ENCODE results near the gene FLOT2. TPM values are rescaled to one million over a fixed set of nuclear protein-coding genes. Genes with fewer than 3 reads are reported as not detected.
A peak's percentile ranks its signal among the peaks of the same experiment; 100 is the strongest.

Gene FLOT2
- total RNA-seq, 3 donors from 2014 or later (not counting 1 experiment from before 2014, with no cell fraction given): 132 to 152 (median 152) TPM

GRCh38 chr17:28861393-28862203, 35.9 kb downstream of the FLOT2 start:
- H3K9me3 ChIP-seq (ENCODE audit: control insufficient read depth, insufficient read depth, low read length): no peaks in the 10 kb centered on the region
- DNase-seq: no peak
- no peak overlapping the region for H3K27ac ChIP-seq (ENCODE audit: low read length)
- H3K4me1 ChIP-seq (ENCODE audit: control insufficient read depth, insufficient read depth, low read length): no peaks in the 10 kb centered on the region
- peaks cover 27% of the 10 kb centered on the region for H3K36me3 ChIP-seq (ENCODE audit: control insufficient read depth, insufficient read depth, low read length)
- H3K27me3 ChIP-seq (ENCODE audit: control insufficient read depth, insufficient read depth, low read length): no peaks in the 10 kb centered on the region
- intact Hi-C loops (cut with micrococcal nuclease): no loop called here
- H3K4me3 ChIP-seq (ENCODE audit: low read length): no peak overlapping the region
- H3K4me3 Mint-ChIP-seq: no peak overlapping the region
- no peaks in the 10 kb centered on the region for H3K27me3 Mint-ChIP-seq (ENCODE audit: low read depth in 2 of 2)
- no peaks in the 10 kb centered on the region for H3K36me3 Mint-ChIP-seq
- ATAC-seq: no peak
- H3K9me3 Mint-ChIP-seq: no peaks in the 10 kb centered on the region
- no peaks in the 10 kb centered on the region for H3K4me1 Mint-ChIP-seq
- no peak for TF ChIP-seq CTCF (IDR thresholded peaks at IDR 0.05)
- peak overlapping the region in 1 of 2 donors; percentile 21 for H3K27ac Mint-ChIP-seq
- WGBS (ENCODE audit: insufficient coverage): 86% methylated on average over 8 of the region's 8 CpGs

GRCh38 chr17:28860363-28860808, 37.1 kb downstream of the FLOT2 start:
- Histone ChIP-seq H3K27ac (ENCODE audit: low read length) (no peak overlapping the region), H3K4me3 (ENCODE audit: low read length) (no peak overlapping the region)
- H3K27ac Mint-ChIP-seq: no peak overlapping the region

GRCh38 chr17:28858801-28859355, 38.7 kb downstream of the FLOT2 start:
- no peak overlapping the region for H3K27ac Mint-ChIP-seq
- intact Hi-C loops (cut with micrococcal nuclease): no loop called here

More at GRCh38 chr17:28860363-28860808, 37.1 kb downstream of the FLOT2 start:
- H3K9me3 Mint-ChIP-seq: no peaks in the 10 kb centered on the region
- TF ChIP-seq CTCF (IDR thresholded peaks at IDR 0.05): no peak
- H3K36me3 Mint-ChIP-seq: no peaks in the 10 kb centered on the region
- 97% methylated on average over 4 of the region's 4 CpGs for WGBS (ENCODE audit: insufficient coverage)
- intact Hi-C loops (cut with micrococcal nuclease): no loop called here
- DNase-seq (no peak), ATAC-seq (no peak)
- H3K27me3 Mint-ChIP-seq (ENCODE audit: low read depth in 2 of 2): no peaks in the 10 kb centered on the region
- Histone ChIP-seq H3K27me3 (ENCODE audit: control insufficient read depth, insufficient read depth, low read length) (no peaks in the 10 kb centered on the region), H3K4me1 (ENCODE audit: control insufficient read depth, insufficient read depth, low read length) (peaks cover 3% of the 10 kb centered on the region), H3K36me3 (ENCODE audit: control insufficient read depth, insufficient read depth, low read length) (peaks cover 27% of the 10 kb centered on the region), H3K9me3 (ENCODE audit: control insufficient read depth, insufficient read depth, low read length) (no peaks in the 10 kb centered on the region)
- peaks cover under 1 to 2% of the 10 kb centered on the region in 2 donors for H3K4me1 Mint-ChIP-seq
- H3K4me3 Mint-ChIP-seq: no peak overlapping the region

More at GRCh38 chr17:28858801-28859355, 38.7 kb downstream of the FLOT2 start:
- H3K36me3 ChIP-seq (ENCODE audit: control insufficient read depth, insufficient read depth, low read length): peaks cover 27% of the 10 kb centered on the region
- Mint-ChIP-seq H3K4me1 (peaks cover 14% of the 10 kb centered on the region in 2 donors), H3K4me3 (no peak overlapping the region), H3K27me3 (ENCODE audit: low read depth in 2 of 2) (no peaks in the 10 kb centered on the region), H3K9me3 (no peaks in the 10 kb centered on the region), H3K36me3 (no peaks in the 10 kb centered on the region)
- no peaks in the 10 kb centered on the region for H3K9me3 ChIP-seq (ENCODE audit: control insufficient read depth, insufficient read depth, low read length)
- 50% methylated on average over 2 of the region's 2 CpGs for WGBS (ENCODE audit: insufficient coverage)
- H3K4me1 ChIP-seq (ENCODE audit: control insufficient read depth, insufficient read depth, low read length): peaks cover 13% of the 10 kb centered on the region
- no peak overlapping the region for H3K4me3 ChIP-seq (ENCODE audit: low read length)
- ATAC-seq: no peak
- H3K27ac ChIP-seq (ENCODE audit: low read length): no peak overlapping the region
- H3K27me3 ChIP-seq (ENCODE audit: control insufficient read depth, insufficient read depth, low read length): no peaks in the 10 kb centered on the region
- no peak for DNase-seq
- TF ChIP-seq CTCF (IDR thresholded peaks at IDR 0.05): no peak
